Tibial nerve (tissue), 4 donors: Measurements from ENCODE around the gene CRIP3. TPM values are rescaled to one million over a fixed set of nuclear protein-coding genes. Genes with fewer than 3 reads are reported as not detected.

Source experiments
- DNase-seq, 2 donors: peaks; one replicate each; pipeline ENCODE4 v3.0.0-alpha.2; 2019; ENCODE audit warnings: low spot score in 2 of 2
- H3K27ac ChIP-seq, 4 donors: fragments of 200-600 bp; sonication (generic) in 3 of 4; one replicate each; pipeline ENCODE4 v1.5.1; 2017 to 2019; ENCODE audit warnings: mild to moderate bottlenecking in 1 of 4
- H3K27me3 ChIP-seq, 2 donors: fragments of 200-600 bp; sonication (generic) in 1 of 2; one replicate each; pipeline versions ENCODE4 v1.5.1 to v1.6.0; 2017 to 2019
- H3K36me3 ChIP-seq, 3 donors: fragments of 200-600 bp; sonication (generic); one replicate each; pipeline ENCODE4 v1.5.1; 2018 to 2019
- H3K4me1 ChIP-seq, 4 donors: fragments of 200-600 bp; sonication (generic) in 3 of 4; one replicate each; pipeline ENCODE4 v1.5.1; 2017 to 2019
- H3K4me3 ChIP-seq, 4 donors: fragments of 200-600 bp; sonication (generic) in 3 of 4; one replicate each; pipeline ENCODE4 v1.5.1; 2017 to 2019; ENCODE audit warnings: mild to moderate bottlenecking in 1 of 4, moderate library complexity in 1 of 4
- H3K9me3 ChIP-seq, 4 donors: fragments of 200-600 bp; sonication (generic) in 3 of 4; one replicate each; pipeline ENCODE4 v1.5.1; 2017 to 2019
- EP300 ChIP-seq, 2 donors: sonication (generic); formaldehyde crosslinking; IDR thresholded peaks; one replicate each; pipeline ENCODE4 v1.6.1; 2017; ENCODE audit warnings: antibody characterized with exemption in 2 of 2, mild to moderate bottlenecking in 1 of 2
- POLR2A ChIP-seq, 2 donors: fragments of 450-650 bp; IDR thresholded peaks; one replicate each; pipeline ENCODE4 v1.6.1; 2017; ENCODE audit warnings: antibody characterized with exemption in 2 of 2, mild to moderate bottlenecking in 2 of 2, moderate library complexity in 2 of 2
- WGBS, 2 donors: methylation state at CpG; one replicate each; pipeline ENCODE4 v1.1.5; 2018; 5-methylcytosine and 5-hydroxymethylcytosine counted together
- total RNA-seq, 4 donors: library from RNA; depleted of rRNA; stranded (reverse); fragments of >200 nt; gene quantifications; one replicate each; pipeline ENCODE4 v1.1.0, GENCODE V29; 2016
- TF ChIP-seq, protein P1 (sequence below), 5 experiments: fragments of 200-600 bp in 3 of 5; fragments of 450-650 bp in 2 of 5; sonication (generic) in 3 of 5; IDR thresholded peaks; one replicate each; pipeline ENCODE4 v1.5.1; 2016 to 2019; ENCODE audit warnings: antibody characterized with exemption in 5 of 5, mild to moderate bottlenecking in 3 of 5, moderate library complexity in 2 of 5

Gene CRIP3
- total RNA-seq, 4 donors from 2014 or later = 5.2 to 12.7 (median 6.1) TPM; not detected in 1

DNA sequence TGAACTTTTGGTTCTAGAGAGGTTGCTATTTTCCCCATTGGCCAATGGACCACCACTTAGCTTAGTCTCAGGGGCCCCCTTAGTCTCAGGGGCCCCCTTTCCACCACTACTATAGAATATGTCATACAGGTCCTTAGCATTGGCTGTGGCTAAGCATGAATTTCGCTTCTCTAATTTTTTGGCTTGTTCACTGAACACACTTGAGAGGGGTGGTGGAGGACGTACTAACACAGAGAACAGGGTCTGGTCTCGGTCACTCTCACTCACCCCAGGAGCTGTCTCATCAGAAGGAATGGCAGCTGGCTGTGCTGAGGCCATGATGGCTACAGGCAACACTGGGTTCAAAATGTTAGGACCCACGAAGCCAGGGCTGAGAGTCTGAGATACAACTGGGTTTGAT is 30.5 kb upstream of the CRIP3 start:
- H3K27ac ChIP-seq = no peak overlapping the region
- H3K27me3 ChIP-seq = no peaks in the 10 kb centered on the region
- no peak for DNase-seq
- H3K9me3 ChIP-seq = no peaks in the 10 kb centered on the region
- TF ChIP-seq, protein P1, sequence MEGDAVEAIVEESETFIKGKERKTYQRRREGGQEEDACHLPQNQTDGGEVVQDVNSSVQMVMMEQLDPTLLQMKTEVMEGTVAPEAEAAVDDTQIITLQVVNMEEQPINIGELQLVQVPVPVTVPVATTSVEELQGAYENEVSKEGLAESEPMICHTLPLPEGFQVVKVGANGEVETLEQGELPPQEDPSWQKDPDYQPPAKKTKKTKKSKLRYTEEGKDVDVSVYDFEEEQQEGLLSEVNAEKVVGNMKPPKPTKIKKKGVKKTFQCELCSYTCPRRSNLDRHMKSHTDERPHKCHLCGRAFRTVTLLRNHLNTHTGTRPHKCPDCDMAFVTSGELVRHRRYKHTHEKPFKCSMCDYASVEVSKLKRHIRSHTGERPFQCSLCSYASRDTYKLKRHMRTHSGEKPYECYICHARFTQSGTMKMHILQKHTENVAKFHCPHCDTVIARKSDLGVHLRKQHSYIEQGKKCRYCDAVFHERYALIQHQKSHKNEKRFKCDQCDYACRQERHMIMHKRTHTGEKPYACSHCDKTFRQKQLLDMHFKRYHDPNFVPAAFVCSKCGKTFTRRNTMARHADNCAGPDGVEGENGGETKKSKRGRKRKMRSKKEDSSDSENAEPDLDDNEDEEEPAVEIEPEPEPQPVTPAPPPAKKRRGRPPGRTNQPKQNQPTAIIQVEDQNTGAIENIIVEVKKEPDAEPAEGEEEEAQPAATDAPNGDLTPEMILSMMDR (IDR thresholded peaks at IDR 0.05) = no peak
- TF ChIP-seq POLR2A (IDR thresholded peaks at IDR 0.05) (no peak), EP300 (IDR thresholded peaks at IDR 0.05) (no peak)
- H3K36me3 ChIP-seq = peaks cover 0 to 64% (median 13%) of the 10 kb centered on the region in 3 donors
- H3K4me3 ChIP-seq = no peak overlapping the region
- peaks cover 0 to 10% (median 1%) of the 10 kb centered on the region in 4 donors for H3K4me1 ChIP-seq
- 92 to 96% methylated on average over 4 of the region's 4 CpGs for WGBS, 2 donors

DNA sequence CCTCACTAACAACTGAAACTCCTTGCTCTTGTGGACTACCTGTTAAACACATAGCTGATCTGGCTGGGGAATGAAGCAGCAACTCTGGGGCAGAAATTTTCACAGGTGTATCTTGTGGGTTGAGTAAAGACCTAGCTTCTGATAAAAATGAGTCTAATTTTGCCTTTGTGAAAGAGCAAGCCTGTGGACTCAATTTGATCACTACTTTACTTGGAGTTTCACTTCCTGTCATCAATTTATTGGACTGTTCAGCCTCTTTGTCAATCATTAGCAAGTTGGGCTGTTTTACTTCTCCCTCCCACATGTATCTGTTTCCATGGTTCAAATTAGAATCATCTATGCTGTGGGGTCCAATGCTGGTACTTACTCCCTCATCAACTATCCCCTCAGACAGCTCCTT is 29.6 kb upstream of the CRIP3 start:
- Histone ChIP-seq H3K4me3 (no peak overlapping the region), H3K4me1 (peaks cover 0 to 10% (median 1%) of the 10 kb centered on the region in 4 donors), H3K27me3 (no peaks in the 10 kb centered on the region), H3K36me3 (peaks cover 0 to 61% (median 11%) of the 10 kb centered on the region in 3 donors), H3K27ac (no peak overlapping the region), H3K9me3 (no peaks in the 10 kb centered on the region)
- no peak for TF ChIP-seq POLR2A (IDR thresholded peaks at IDR 0.05)
- DNase-seq = no peak

DNA sequence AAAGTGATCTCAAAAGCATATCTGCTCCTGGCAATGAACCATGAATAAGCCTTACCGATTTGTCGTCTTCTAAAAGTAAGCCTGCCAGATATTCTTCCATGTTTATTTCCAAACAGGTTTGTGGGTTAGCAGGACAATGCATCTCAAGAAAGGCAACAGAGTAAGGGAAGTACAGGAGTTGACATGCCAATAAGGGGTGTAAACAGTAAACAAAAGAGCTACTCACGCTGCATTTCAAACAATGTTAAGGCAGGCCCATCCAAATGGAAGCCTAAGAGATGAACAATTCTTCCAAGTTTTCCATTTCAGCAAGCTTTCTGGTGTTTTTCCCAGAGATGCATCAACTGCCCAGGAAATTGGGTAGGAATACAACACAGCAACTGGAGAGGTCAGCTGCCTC is 27.8 kb upstream of the CRIP3 start:
- Histone ChIP-seq H3K4me3 (no peak overlapping the region), H3K36me3 (peaks cover 0 to 46% (median 0%) of the 10 kb centered on the region in 3 donors), H3K27ac (no peak overlapping the region), H3K9me3 (no peaks in the 10 kb centered on the region), H3K27me3 (no peaks in the 10 kb centered on the region), H3K4me1 (peaks cover 0 to 10% (median 1%) of the 10 kb centered on the region in 4 donors)
- 27 to 51% methylated on average over 3 of the region's 3 CpGs for WGBS, 2 donors
- TF ChIP-seq, protein P1 (IDR thresholded peaks at IDR 0.05) = no peak
- no peak for TF ChIP-seq POLR2A (IDR thresholded peaks at IDR 0.05)
- TF ChIP-seq EP300 (IDR thresholded peaks at IDR 0.05) = no peak
- no peak for DNase-seq

DNA sequence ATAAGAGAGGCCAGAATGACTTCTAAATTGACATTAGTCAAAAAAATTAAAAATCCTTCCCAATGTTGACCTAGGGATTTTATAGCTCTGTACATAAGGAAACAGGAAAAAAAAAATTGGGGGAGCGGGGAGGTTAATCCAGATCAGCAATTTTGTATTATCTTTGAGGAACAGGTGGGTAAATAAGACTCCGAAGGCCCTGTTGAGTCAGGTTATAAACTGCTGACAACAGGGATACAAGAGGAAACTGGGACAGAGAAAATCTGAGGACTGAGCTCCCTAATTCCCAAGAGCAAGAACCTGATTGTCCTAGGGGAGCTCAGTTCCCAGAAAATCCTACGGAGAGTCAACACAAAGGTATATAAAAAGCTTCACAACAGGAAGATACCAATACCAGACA is 26.8 kb upstream of the CRIP3 start:
- no peak overlapping the region for H3K4me3 ChIP-seq
- TF ChIP-seq EP300 (IDR thresholded peaks at IDR 0.05) (no peak), POLR2A (IDR thresholded peaks at IDR 0.05) (no peak)
- TF ChIP-seq, protein P1 (IDR thresholded peaks at IDR 0.05) = no peak
- 89 to 94% methylated on average over 3 of the region's 3 CpGs for WGBS, 2 donors

DNA sequence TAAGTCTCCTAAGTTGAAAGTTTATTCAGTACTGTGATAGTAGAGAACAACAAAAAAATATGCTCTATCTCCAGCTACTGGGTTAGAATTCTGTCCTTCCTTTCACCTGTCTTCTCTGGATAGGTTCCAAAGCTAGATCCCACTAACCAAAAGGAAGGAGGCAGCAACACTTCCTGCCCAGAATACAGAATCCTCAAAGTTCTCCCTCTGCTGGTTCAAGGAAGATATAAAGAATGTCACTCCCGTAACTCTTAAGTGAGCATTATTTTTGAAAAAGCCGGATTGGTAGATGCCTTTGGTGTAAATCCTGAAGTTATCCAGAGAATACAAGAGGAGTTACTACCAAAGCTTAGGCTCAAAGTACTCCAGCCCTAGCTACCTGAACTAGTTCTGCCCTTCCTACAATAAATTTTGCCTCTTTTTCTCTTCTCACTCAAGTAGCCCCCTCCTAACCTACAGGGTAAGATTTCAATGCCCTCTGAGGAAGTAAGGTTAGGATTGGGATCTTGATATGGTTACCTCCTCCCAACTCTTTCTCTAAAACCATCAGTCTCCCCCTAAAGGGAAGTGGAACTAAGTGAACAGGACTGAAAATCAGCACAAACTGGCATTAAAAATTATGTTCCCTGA is 26.0 kb upstream of the CRIP3 start:
- Histone ChIP-seq H3K4me1 (peaks cover 0 to 10% (median 1%) of the 10 kb centered on the region in 4 donors), H3K9me3 (no peaks in the 10 kb centered on the region), H3K27ac (no peak overlapping the region), H3K27me3 (no peaks in the 10 kb centered on the region), H3K4me3 (no peak overlapping the region), H3K36me3 (peaks cover 0 to 38% (median 0%) of the 10 kb centered on the region in 3 donors)
- WGBS, 2 donors = 20 to 31% methylated on average over 2 of the region's 2 CpGs
- no peak for DNase-seq
- TF ChIP-seq EP300 (IDR thresholded peaks at IDR 0.05) = no peak
- TF ChIP-seq, protein P1 (IDR thresholded peaks at IDR 0.05) = peak in 3 of 5 experiments; percentile 15 to 56 (median 17)

More for the DNA sequence above, 26.8 kb upstream of the CRIP3 start:
- peaks cover 0 to 10% (median 1%) of the 10 kb centered on the region in 4 donors for H3K4me1 ChIP-seq
- no peak overlapping the region for H3K27ac ChIP-seq
- H3K36me3 ChIP-seq = peaks cover 0 to 46% (median 0%) of the 10 kb centered on the region in 3 donors
- DNase-seq = no peak
- H3K9me3 ChIP-seq = no peaks in the 10 kb centered on the region
- H3K27me3 ChIP-seq = no peaks in the 10 kb centered on the region
